GM19328 (cell line): ENCODE measurements around the gene LRP1-AS.

Experiments used
- ATAC-seq: cut with Tn5 transposase; IDR thresholded peaks from one replicate; pipeline ENCODE4 v1.9.1; 2021; ENCODE audit warnings: mild to moderate bottlenecking, moderate library complexity; ENCODE audit not compliant: unreplicated experiment

Gene LRP1-AS

DNA sequence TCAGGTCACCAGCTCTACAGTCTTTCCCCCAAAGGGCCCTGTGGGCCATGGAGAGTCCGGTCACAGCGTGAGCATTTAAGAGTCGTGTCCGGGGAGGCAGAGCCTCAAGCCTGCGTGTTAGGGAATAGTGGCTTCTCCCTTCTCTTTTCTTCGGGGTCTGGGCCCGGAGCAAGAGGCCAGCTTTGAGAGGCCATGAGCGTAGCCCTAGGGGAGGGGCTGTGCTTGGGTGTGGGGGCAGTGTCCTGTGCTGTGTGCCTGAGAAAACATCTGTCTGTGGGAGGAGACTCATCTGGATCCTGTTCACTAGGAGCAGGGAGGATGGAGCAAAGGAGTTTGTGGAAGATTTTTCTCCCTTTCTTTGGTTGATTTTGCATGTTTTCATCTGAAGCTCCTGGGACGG is 5.3 kb downstream of the LRP1-AS start:
- ATAC-seq, result no peak

DNA sequence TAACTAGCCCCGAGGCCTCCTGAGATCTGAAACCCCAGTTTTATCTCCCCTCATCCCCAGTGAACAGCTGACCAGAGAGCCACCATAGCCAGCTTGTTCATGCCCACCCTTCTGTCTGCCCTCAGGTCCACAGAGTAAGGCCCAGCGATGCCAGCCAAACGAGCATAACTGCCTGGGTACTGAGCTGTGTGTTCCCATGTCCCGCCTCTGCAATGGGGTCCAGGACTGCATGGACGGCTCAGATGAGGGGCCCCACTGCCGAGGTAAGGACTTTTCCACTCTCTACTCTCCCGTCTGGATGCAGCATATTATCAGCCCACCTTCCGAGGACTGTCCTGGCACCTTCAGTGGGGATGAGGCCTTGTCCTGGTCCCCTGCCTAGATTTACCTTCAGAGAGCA is 6.2 kb downstream of the LRP1-AS start:
- no peak for ATAC-seq

DNA sequence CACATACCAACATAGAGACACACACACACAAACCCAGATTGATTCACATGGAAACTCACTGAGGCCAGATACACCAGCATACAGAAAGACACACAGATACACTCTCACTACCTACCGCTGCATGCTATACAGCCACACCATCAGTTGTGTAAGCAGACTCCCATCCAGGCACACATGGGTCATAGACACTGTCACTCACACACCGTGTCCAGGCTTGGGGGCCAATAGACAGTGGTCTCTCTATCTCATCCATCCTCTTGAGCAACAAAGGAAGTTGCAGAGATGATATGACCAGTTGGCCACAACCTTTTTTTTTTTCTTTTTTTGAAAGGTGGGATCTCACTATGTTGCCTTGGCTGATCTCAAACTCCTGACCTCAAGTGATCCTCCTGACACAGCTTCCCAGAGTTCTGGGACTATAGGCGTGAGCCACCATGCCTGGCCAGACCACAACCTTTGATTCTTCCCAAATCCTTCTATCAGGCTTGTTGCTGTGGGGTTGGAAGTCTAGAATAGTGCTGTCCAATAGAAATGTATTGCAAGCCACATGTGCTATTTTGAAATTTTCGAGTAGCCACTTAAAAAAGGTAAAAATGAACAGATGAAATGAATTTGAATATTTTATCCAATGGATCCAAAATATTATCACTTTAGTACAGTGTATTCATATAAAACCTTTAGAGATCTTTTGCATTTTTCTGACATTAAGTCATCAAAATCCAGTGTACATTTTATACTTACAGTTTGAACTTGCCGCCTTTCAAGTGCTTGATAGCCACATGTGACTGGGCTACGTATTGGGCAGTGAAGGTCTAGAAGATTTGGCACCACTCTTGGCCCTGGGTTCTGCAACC is 7.4 kb downstream of the LRP1-AS start:
- ATAC-seq, result no peak

DNA sequence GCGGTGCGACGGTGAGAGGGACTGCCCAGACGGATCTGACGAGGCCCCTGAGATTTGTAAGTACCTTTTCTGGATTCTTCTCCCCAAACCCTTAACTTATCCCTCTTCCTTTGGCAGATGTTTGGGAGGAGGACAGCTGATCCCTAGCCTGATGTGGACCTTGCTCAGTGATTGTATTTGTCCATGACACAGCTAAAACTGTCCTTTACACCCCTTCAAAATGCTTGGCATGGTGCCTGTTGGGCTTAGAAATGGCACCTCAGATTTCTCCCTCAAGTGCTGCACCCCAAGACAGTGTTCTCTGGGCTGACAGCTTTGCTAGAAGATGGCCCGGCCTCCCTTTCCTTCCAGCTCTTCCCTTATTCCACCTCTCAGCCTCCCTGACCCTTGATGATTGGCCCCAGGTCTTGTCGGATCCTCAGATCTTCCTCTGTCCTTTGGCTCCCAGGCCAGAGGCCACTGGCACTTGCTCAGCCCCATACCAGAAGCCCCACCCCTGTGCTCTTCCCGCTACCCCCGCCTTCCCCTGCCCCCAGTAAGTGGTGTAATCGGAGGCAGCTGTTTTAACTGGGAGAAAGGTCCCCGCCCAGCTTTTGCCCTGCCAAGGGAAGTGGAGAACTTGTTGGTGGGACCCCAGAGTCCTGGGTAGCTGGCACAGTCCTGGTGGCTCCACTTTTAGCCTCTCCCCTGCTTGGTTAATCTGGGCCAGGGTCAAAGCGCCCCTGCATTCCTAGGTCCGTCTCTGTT is 8.7 kb downstream of the LRP1-AS start:
- no peak for ATAC-seq

DNA sequence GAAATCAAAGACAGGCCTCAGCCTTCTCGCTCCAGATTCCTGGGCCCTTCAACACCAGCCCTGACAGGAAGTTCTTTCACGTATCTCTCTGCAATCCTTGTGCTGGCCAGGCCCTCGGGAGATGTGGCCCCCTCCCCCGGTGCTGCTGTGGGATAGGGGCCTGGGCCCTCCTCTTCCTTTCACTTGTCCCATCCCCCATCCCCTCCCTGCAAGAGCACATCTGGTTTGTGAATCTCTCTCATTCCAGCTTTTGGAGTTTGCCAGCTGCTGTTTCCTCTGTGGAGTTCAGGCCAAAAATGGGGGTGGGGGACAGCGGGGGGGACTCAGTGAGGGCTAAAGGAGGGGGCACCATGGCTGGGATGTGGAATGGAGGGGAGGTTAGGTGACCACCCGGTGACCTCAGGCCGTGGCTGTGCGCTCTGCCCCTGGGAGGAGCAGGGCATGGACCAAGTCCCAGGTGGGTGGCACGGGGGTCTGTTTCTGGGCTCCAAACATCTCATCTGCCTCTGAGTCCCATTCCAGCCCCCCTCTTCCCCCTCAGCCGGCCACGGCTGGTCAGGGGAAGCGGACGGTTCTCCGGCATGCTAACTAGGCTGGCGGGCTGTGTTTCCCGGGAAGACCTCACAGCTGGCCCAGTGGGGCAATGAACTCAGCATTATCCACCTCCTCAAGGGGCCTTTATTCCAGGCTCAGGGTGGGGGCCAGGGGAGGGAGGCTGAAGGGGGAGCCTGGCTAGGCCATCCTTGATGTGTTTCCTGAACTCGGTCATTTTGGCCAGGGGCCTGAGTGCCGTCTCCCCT is 11.7 kb downstream of the LRP1-AS start:
- ATAC-seq, result no peak

DNA sequence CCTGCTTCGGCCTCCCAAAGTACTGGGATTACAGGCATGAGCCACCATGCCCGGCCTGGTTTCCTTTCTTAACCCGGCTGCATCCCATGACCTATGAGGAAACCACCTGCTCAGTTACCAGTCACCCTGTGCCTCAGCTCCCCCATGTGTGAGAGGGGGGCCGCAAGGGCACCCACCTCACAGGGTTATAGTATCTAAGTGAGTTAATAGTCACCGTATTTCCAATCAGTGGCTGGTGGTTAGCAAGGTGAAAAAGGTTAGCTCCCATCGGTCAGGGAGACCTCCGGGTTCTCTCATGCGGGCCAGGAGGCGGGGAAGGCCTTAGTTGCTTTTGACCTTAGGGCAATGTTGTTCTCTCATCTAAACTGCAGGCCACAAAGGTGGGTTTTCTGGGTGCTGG is 12.5 kb downstream of the LRP1-AS start:
- ATAC-seq, result no peak

DNA sequence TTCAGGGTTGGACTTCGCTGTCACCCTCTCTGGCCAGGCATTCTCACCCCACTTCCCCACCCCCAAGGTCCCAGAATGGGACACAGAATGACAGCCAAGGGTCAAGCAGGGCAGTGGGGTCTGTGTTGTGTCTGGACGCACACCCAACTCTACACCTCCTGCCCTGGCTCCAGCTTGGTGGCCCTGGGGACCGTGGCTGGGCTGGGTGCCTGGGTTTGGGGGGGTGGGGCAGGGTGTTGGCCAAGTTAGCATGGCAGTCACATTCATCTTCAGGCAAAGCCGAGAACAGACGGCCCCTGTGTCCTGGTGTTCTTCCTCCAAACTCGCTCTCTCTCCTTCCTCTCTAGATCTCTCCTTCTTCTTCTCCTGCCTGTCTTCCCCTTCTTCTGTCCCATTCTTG is 13.5 kb downstream of the LRP1-AS start:
- ATAC-seq, result no peak

DNA sequence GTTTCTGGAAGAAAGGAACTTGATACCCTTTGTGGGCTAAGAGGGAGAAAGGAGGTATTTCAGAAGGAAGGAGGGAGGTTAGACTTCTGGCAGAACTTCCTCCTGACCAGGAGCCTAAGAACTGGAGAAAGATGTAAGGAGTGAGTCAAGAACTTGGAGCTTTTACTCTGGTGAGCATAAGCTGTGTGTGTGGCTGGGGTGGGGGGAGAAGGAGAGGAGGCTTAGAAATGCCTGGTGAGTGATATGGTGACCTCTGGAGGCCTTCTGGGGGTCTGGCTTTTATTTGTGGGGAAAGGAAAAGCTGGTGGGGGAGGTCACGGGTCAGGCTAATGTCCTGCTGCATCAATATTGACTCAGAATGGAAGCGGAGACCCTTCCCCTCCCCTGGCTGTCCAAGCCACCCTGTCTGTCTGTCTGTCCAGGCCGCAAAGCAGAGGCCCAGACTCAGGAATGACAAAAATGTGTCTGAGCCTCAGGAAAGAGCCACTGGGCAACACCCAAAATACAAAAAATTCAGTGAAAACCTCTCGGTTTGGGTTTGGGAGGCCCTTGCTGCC is 14.3 kb downstream of the LRP1-AS start:
- no peak for ATAC-seq

DNA sequence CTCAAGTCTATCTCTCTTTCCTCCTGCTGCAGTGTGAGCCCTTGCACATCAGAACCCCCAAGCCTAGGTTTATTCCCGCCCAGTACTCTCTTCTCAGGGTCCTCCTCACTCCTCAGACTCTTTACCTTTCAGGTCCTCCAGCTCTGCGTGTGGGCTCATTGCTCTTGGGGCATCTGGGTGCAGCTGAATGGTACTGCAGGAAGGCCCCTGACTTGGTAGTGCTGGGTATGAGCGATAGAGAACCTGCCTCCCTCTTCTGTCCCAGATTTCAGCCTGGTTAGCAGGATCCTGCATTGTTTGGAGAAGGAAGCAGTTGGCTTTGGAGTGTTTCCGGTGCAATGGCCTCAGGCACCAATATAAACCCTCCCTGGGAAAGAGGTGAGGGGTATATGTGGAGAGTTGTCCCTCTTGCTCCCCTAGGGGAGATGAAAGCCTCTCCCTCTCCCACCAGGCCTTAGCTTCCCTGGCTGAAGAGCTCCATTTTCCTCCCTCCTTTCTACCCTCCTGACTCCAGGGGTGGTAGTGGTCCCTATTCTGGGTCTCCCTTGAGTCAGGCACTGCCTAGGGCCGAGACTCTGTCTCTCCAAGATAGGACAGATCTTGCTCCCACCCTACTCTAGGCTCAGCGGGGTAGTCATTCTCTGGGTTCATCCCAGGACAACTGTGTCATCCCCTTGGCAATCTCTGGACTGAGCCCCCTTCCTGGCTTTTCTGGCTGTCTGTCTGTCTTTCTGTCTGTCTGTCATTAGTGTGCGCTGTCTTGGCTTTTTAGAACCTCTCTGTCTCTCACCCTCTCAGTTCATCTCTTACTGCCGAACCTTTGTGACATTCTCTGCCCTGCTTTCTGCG is 15.3 kb downstream of the LRP1-AS start:
- ATAC-seq, result no peak

DNA sequence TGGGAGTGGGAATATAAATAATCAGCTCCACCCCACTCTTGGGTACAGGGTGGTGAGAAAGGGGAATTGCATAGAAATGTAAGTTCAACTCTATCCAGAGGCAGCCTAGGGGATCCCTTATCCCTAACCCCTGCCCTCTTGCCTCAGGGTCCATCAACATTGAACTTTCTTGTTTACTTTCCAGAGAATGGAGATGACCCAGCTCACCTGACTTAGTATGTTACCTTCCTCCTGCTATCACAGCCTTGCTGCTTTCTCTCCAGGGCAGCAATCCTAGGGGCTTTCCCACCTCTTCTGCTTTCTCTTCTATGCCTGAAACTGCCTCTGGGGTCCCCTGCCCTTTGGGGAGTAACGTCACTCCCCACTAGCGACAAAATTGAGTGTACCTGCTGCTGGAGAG is 16.5 kb downstream of the LRP1-AS start:
- ATAC-seq, result no peak

DNA sequence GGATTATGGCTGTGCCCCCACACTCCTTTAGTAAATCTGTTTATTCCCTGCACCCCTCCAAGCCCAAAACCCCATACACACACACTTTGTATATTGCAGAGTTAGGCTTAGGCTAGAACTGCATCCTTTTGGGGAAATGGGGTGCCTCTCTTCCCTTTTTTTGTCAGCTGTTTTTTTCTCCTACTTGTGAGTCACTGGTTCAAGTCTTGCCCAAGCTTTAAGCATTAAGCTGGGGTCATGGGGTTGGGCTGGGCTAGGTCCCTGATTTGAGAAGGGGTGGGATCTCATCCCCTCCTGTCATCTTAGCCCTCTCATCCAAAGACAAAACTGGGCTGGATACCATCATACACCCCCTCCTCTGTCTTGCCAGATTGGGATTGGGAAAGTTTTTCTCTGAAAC is 17.5 kb downstream of the LRP1-AS start:
- no peak for ATAC-seq

DNA sequence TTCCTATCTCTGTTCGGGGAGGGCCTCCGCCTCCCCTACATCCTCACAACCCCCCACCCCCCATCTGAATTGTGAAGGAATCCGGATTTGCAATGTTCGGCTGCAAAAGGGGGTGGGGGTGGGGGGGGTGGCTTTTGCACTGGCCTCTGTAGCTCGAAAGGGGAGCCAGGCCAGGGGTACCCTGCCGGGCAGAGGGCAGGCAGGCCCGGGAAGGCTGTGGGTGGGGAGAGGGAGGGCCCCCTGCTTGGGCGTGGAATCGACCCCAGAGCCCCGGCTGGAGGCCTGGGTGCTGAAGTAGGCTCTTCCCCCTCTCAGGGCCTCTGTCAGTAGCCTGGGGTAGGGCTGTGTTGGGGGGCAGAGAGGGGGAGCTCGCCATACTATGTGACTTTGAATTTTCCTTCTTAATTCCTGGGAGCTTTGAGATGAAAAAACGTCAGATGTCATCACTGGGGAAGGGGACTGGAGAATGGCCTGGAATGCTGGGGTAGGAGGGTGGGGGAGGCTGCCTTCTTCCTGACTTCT is 18.0 kb downstream of the LRP1-AS start:
- no peak for ATAC-seq

DNA sequence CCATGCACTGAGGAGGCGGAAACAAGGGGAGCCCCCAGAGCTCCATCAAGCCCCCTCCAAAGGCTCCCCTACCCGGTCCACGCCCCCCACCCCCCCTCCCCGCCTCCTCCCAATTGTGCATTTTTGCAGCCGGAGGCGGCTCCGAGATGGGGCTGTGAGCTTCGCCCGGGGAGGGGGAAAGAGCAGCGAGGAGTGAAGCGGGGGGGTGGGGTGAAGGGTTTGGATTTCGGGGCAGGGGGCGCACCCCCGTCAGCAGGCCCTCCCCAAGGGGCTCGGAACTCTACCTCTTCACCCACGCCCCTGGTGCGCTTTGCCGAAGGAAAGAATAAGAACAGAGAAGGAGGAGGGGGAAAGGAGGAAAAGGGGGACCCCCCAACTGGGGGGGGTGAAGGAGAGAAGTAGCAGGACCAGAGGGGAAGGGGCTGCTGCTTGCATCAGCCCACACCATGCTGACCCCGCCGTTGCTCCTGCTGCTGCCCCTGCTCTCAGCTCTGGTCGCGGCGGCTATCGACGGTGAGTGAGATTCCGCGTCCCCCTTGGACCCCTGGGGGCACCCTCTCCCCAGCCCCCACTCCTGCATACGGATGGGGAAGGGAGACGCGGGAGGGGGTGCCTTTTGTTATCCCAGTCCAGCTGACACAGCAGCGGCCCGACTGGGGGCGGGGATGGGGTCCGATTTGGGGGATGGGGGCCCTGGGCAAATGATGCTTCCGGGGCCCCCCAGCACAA is 18.7 kb downstream of the LRP1-AS start:
- no peak for ATAC-seq

DNA sequence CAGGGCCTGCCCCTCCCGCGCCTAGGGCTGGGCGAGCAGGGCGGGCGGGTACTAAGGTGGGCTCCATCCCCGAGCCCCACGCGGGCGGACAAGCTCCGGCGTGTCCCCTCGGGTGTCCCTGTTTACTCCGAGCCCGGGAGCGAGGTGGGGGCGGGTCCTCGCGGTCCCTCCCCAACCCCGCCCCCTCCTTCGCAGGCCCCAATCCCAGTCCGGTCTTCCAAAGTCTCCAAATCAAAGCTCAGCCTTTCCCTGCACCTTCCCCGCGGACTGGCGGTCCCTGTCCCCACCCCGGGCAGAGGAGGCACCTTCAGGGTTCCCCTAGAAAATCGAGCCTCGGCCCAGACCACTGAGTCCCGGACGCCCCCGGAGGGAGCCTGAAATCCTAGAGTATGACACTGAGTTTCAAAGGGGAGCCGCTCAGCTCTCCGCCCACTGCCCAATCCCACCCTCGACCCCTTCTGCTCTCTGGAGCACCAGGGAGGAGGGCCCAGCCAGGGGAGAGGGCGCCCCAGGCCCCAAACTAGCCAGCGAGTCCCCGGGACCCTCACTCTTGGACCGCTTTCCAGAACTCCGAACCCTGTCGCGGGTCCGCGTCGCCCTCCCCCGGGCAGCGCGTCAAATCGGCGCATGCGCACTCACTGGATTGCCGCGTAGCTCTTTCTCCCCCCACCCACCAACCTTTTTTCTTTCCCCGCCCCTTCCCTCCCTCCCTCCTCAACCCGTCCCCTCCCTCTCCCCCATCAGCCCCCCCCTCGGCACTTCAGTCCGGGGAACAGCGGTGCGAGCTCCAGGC is 19.5 kb downstream of the LRP1-AS start, which contains the start of gene LRP1:
LRP1 (plus strand) TSS at position 758 of the 793 bp plus-strand sequence. CDS start 482 bp downstream, outside the sequence.
- ATAC-seq, result no peak

DNA sequence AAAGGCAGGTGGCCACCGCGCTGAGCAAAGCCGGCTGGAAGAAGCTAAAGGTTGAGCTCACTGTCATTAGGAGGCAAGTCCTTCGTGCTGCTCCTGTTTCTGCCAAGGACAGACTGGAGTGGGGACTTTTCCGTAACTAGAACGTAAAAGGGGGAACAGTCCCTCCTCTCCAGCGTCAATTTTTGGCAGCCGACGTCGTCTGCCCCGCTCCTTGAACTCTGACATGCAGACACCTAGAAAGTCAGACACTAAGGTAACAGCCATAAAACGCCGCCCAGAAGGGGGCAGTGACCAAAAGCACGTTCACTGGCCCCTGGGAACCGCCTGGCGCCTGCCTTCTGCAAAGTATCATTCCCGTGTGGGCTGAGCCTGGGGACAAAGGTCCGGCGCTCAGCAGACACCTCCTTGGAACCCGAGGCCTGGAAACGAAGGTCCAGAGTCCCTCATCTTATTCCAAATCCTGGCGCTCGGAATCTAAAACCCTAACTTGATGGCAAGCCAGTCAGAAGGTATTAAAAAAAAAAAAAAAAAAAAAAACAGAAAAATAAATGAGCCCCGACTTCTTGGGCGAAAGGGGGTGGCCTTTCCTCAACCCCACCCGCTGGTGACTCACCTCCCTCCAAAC is 20.2 kb downstream of the LRP1-AS start:
- no peak for ATAC-seq

DNA sequence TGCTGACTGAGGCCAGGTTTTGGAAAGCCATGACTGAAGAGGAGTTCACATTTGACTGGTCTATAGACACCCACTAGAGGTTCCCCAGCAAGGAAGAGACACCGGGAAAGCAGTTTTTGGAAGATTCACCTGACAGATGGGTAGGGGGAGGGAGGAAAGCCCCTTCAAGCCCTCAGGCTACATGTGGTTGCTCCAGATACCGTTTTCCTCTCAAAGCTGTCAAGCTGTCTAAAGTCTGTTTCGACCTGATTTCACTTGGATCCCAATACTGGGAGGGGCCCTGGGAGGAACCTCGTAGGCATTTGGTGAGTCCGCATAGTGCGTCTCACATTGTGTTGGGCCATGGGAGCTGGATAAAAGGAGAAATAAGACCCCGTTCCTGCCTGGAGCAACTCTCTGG is 20.9 kb downstream of the LRP1-AS start:
- ATAC-seq, result no peak

DNA sequence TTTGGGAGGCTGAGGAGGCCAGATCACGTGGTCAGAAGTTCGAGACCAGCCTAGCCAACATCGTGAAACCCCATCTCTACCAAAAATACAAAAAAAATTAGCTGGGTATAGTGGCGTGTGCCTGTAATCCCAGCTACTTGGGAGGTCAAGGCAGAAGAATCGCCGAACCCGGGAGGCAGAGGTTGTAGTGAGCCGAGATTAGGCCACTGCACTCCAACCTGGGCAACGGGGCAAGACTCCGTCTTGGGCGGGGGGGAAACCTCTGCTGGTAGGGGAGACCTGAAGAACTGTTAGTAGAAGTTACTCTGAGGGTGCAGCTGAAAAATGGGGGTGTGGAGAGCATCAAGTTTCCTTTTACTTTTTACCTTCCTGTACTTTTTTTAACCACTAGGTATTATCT is 21.4 kb downstream of the LRP1-AS start:
- ATAC-seq, result no peak

DNA sequence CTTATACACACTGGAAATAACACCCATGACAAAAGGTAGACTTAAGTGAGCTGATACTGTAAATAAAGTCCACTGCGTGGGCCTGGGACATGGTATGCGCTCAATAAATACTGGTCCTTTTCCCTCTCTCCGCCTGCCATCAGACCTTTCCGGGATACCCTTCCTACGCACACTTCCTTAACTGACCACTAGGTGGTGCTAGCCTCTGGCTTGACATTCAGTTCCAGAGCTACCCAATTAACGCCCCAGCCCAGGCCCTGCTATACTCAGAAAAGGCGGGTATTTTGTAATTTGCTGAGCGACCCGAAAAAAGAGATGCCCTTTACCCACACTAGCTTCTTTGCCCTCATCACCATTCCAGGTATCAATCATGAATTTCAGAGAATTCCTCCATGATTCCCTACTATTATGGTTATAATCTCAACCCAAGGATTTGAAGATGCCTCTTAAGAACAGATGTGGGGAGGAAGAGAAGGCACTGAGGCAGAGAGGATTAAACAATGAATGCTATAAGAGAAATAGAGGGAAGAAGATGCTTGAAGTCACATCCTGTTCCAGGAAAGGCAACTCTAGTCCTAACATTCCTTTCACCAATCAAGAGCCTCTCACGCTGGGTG is 23.1 kb downstream of the LRP1-AS start:
- ATAC-seq, result no peak
